Epithelial cell of proximal tubule (primary cell): Measurements from ENCODE around the gene COL7A1. TPM values are rescaled to one million over a fixed set of nuclear protein-coding genes. Genes with fewer than 3 reads are reported as not detected.

ENCODE experiments used
- DNase-seq: peaks from one replicate; pipeline ENCODE4 v3.0.0-alpha.2; 2011; ENCODE audit warnings: low read depth
- H3K4me3 ChIP-seq: 2 replicates; pipeline ENCODE4 v1.5.1; 2011; ENCODE audit warnings: low read depth, mild to moderate bottlenecking, low read length
- total RNA-seq: library from RNA; depleted of rRNA; stranded (reverse); fragments of >200 nt; gene quantifications from 2 replicates; pipeline ENCODE4 v1.2.3, GENCODE V29; 2015
- TF ChIP-seq, protein P1 (sequence below): conservative IDR thresholded peaks from 2 replicates; pipeline ENCODE4 v1.5.1; 2012; ENCODE audit warnings: low read depth, mild to moderate bottlenecking, low read length

Gene COL7A1
- total RNA-seq, 1 donor from 2014 or later = 211 TPM

DNA sequence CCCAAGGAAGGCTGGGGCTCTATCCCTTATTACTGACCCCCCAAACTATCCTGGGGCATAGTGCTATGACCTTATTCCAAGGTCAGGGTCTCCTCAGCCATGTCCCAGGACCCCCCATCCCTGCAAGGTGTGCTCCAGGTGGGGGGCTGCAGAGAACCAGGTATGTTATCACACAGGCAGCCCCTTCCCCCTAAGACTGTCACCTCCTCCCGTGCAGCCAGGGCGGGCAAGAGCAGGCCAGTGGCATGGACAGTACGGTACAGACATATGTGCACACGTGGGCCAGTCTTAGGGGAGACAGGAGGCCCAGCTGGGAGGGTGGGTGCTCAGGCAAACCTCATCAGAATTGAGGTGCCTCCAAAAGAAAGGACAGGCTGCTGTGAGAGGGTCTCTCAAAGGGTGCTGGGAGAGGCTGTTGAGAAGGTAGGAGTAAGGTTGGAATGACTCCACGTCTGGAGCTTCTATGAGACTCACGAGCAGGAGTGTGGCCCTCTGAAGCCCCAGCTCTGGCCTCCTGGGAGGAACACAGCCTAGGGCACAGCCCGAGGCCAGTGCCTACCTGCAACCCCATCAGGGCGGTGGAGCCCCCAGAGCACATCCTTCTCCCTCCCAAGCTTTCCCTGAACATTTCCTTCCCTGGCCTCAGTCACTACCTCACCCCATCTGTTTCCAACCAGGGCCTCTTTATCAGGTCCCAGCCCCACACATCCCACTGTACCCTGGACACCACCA, 1.7 kb upstream of the COL7A1 start:
- no peak for DNase-seq
- TF ChIP-seq, protein P1, sequence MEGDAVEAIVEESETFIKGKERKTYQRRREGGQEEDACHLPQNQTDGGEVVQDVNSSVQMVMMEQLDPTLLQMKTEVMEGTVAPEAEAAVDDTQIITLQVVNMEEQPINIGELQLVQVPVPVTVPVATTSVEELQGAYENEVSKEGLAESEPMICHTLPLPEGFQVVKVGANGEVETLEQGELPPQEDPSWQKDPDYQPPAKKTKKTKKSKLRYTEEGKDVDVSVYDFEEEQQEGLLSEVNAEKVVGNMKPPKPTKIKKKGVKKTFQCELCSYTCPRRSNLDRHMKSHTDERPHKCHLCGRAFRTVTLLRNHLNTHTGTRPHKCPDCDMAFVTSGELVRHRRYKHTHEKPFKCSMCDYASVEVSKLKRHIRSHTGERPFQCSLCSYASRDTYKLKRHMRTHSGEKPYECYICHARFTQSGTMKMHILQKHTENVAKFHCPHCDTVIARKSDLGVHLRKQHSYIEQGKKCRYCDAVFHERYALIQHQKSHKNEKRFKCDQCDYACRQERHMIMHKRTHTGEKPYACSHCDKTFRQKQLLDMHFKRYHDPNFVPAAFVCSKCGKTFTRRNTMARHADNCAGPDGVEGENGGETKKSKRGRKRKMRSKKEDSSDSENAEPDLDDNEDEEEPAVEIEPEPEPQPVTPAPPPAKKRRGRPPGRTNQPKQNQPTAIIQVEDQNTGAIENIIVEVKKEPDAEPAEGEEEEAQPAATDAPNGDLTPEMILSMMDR = no peak
- H3K4me3 ChIP-seq = no peak overlapping the region

DNA sequence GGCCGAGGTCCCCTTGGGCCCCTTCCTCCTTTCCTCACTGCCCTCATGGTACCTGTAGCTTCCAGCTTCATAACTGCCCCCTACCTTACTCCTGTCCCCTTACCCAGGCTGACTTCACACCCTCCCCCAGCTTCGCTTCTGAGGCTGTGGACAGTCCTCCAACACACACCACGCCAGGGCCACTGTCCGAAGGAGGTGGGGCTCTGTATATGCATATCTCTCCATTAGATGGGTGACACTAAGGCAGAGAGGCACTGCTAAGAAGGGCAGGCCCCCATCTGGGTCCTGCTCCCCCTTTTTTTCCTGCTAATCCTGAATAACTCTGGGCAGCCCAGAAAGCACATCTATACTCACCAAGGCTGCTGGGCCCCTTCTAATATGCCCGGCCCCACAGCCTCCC, 1.0 kb upstream of the COL7A1 start:
- no peak for DNase-seq
- H3K4me3 ChIP-seq = no peak overlapping the region
- TF ChIP-seq, protein P1 = no peak

DNA sequence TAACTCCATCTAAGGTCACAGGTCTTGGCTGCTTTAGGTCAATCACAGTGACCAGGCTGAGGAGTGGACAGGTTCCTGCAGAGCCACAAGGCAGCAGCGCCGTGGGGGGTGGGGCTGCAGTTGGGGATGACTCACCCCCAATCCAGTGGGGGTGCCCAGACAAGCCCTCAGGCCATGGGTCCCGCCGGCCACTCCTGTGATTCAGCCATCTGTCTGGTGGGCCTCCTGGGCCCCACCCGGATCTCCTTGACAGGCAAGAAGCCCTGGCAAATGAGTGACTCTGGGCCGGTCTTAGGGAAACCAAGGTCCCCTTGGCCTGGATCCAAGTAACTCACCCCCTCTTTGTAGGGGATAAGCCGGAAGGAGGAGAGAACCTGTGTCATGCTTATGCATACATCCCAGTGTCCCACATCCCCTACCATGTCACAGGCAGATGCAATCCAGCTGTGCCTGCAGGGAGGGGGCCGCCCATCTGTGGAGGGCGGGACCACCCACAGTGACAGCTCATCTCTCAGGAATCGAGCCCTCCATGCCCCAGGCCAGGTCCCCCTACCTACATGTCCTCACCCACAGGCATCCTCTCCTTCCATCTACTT, 495 bp upstream of the COL7A1 start:
- DNase-seq = no peak
- TF ChIP-seq, protein P1 = no peak
- peak overlapping the region; percentile 46 for H3K4me3 ChIP-seq

DNA sequence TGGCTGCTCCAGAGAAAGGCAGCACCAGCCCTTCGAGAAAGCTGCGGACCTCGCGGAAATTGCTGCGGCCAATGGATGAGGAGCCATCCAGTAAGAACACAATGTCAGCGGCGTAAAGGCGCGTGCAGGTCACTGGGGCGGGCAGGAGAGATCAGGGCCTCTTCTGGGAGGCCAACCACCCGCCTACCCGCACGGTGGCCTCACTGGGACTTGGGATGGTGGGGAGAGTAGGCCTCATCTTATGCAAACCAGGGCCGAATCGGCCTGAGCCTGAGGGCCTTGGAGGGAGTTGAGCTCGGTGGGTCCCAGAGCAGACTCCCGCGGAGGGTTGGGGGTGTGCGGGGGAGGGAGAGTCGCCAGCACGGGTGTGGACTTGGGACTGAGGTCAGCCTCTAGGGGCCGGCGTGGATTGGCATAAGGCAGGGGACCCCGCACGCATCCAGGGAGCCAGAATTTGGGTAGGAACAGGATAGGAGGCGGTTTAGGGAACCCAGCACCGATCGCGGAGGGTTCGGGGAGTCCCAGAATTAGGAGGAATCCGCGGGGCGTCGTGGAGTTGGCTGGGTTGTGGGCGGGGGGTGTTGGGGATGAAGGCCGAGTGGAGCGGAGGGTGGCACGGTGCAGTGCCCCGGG, 596 bp downstream of the COL7A1 start:
- H3K4me3 ChIP-seq = peak overlapping the region; percentile 46
- TF ChIP-seq, protein P1 = no peak
- DNase-seq = no peak

DNA sequence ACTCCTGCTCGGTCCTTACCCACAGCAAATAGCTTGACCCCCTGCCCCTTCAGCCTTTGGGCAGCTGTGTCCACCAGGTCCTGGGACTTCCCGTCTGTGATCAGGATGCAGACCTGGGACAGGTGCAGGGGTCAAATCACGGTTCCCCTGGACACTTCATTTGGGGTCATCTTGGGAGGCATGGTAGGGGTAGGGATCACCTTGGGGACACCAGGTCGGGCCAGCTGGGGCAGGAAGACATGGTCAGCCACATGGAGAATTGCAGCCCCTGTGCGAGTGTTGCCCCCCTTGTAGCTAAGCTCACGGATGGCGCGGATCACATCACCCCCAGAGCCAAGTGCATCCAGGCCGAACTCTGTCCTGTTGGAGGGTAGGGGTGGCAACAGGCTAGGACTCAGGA, 1.8 kb downstream of the COL7A1 start:
- no peak overlapping the region for H3K4me3 ChIP-seq
- no peak for DNase-seq
- TF ChIP-seq, protein P1 = no peak

DNA sequence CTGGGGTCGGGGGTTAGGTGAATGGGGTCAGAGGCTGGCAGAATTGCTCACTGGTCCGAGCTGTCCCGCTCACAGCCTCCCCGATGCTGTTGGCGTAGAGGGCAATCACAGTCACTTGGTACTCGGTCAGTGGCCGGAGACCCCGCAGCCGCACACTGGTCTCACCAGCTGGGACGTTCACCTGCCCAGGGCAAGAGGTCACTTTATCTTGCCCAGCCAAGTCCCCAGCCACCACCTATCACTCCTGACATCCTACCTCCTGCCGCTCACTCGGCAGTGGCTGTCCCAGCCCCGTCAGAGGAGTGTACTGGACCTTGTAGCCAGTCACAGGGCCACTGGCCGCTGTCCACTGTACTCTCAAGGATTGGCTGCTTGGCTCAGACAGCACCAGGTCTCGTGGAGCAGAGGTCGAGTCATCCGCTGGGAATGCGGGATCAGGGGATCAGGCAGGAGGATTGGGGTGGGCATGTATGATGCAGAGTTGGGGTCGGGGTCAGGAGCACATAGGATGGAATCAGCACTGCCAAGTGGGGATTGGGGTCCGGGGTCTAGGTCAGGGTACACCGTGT, 2.5 kb downstream of the COL7A1 start:
- no peak overlapping the region for H3K4me3 ChIP-seq
- DNase-seq = no peak
- TF ChIP-seq, protein P1 = no peak
